Middle frontal gyrus (tissue), 1 donor: ENCODE data around the gene JAKMIP3.

ENCODE experiments used
- DNase-seq: peaks from one replicate; pipeline ENCODE4 v3.0.0-alpha.2; 2015; ENCODE audit warnings: low spot score; ENCODE audit errors: extremely low spot score

Gene JAKMIP3

GRCh38 chr10:132043861-132044695 is 21.7 kb upstream of the JAKMIP3 start:
- no peak for DNase-seq

- DNase-seq = no peak
Measured at GRCh38 chr10:132044803-132045202, 20.9 kb upstream of the JAKMIP3 start.

- DNase-seq = no peak
Measured at GRCh38 chr10:132045324-132045723, 20.4 kb upstream of the JAKMIP3 start.

DNA sequence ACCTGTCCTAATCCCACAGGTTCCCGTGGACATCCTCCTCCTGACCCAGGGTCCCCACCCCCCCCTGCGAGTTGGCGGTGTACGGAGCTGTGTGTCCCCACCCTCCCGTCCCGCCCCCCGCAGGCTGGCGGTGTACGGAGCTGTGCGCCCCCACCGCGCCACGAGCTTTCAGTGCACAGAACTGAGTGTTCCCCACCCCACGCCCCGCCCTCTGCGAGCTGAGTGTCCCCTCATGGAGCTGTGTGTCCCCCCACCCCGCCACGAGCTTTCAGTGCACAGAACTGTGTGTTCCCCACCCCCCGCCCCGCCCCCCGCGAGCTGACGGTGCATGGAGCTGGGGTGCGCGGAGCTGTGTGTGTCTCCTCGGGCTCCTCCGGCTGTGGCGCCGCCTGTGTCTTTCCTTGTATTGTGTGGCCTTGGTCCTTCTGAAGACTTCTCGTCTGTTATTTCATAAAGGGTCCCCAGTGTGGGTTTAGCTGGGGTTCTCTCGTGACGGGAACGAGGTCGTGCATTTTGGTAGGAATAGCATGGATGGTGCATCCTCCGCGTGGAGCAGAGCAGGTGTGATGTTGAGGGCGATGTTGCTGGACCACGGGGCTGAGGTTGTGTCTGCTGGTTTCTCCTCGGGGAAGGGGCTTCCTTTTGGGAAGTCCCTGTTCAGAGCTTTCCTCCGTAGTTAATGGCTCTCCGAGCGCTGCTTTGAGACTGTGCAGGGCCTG is 18.0 kb upstream of the JAKMIP3 start:
- DNase-seq = no peak

- DNase-seq = no peak
Measured at GRCh38 chr10:132048294-132048667, 17.5 kb upstream of the JAKMIP3 start.

DNA sequence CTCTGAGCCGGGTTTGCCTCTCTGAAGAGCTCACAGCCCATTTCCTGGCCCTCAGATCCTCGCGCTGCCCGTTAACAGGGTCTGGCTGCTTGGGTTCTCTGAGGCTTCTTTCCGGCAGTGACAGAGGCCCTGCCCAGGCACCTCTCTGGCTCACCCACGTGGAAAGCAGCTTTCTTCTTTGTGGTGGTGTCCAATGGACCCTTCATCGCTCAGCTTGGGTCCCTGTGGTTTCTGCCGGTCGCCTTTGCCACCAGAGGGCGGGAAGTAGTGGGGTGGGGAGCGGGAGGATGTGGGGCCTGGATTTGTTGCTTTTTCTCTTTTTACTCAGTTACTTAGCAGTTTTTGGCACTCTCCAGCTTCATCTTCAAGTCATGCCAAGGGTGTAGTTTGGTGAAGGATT is 15.6 kb upstream of the JAKMIP3 start:
- DNase-seq = no peak

DNA sequence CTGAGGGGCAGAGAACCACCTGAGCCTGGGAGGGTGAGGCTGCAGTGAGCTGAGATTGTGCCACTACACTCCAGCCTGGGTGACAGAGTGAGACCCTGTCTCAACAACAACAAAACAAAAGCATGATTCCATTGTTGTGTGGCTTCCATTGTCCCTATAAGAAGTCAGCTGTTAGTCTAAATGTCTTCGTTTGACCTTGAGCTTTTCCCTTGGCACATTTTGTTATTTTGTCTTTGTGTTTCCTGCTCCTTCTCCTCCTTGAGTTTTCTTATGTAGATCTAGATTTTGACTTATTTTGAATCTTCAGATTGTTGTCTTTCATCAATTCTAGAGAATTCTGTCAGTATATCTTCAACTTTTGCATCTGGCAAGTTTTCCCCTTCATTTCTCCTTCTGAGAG is 13.6 kb upstream of the JAKMIP3 start:
- DNase-seq = no peak

GRCh38 chr10:132054564-132054963 is 11.2 kb upstream of the JAKMIP3 start:
- DNase-seq = no peak

DNA sequence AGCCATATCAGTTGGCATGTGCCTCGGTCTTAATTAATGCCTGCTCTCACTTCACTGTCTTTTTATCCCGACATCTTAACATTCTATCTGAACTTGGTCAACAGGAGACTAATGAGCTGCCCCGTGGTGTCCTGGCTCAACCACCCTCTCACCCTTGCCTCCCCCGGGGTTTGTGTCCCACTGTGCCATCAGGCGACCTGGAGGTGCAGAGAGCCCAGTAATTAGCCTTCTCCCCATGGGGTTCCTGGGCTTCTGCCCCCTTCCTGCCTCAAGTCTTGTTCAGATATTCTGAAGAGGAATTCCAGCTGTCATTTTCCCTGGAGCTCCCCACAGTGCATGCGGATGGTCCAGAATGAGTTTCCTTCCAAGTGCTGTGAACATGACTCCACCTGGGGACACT is 10.1 kb upstream of the JAKMIP3 start:
- no peak for DNase-seq

DNA sequence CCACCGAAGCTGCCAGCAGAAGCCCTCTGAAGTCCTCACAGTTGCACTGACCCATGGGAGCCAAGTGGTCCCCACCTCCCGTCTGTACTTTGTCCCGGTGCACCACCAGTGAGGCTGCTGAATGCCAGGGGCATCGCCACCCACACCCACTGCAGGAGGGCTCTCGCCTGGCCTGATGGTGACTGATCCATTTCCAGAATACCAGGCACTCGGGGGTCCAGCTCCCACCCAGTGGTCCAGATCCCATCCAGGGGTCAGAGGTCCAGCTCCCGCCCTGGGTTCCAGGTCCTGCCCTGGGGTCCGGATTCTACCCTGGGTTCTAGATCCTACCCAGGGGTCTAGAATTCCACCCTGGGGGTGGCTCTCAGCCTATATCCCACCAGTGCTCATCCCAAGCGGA is 9.1 kb upstream of the JAKMIP3 start:
- no peak for DNase-seq

DNA sequence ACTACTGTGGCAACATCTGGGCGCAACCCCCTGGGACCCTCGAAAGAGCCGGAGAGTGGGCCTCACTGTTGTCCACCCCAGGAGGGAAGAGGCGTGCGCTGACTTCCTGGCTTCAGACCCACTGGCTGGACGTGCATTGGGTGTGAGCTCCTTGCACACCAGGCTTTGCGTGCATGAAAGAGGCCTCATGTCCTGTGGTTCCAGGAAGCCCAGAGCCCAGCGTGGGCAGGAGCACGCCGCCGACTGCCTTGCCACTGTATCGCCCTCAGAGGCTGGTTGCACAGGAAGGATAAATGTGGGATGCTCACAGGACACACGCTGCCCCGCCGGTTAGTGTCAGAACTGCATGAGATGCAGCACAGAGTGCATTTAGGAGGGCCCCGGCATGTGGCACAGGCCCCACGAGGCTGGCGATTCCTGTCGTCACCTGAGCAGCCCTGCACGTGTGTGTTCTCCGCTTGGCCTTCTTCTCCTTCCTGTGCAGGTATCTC is 8.5 kb upstream of the JAKMIP3 start:
- DNase-seq = no peak

DNA sequence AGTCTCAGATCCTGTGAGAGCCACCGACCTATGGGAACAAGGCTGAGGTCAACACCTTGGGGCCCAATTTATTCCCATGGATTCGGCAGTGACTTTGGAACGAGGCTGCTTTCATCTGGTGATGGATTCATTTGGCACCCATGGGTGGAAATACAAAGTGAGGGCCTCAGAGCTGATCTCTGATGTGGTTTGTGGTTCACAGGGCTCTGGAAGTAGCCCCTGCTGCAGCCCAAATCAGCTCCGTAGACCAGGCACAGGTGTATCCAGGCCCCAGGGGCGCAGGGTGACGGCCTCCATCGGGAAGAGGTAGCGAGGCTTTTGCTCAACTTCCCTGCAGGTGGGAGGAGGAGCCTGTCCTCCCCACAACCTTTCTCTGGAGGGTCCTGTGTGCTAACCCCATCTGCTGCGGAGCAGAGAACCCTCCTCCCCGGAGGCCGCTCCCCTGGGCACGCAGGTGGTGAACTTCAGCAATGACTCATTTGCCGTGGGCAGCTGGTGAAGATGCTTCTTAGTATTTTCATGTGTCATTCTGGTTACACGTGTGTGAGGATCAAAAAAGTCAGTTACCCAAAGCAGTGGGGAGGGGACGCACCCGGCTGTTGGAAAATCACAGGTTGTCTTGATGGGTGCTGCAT is 7.5 kb upstream of the JAKMIP3 start:
- DNase-seq = no peak

DNA sequence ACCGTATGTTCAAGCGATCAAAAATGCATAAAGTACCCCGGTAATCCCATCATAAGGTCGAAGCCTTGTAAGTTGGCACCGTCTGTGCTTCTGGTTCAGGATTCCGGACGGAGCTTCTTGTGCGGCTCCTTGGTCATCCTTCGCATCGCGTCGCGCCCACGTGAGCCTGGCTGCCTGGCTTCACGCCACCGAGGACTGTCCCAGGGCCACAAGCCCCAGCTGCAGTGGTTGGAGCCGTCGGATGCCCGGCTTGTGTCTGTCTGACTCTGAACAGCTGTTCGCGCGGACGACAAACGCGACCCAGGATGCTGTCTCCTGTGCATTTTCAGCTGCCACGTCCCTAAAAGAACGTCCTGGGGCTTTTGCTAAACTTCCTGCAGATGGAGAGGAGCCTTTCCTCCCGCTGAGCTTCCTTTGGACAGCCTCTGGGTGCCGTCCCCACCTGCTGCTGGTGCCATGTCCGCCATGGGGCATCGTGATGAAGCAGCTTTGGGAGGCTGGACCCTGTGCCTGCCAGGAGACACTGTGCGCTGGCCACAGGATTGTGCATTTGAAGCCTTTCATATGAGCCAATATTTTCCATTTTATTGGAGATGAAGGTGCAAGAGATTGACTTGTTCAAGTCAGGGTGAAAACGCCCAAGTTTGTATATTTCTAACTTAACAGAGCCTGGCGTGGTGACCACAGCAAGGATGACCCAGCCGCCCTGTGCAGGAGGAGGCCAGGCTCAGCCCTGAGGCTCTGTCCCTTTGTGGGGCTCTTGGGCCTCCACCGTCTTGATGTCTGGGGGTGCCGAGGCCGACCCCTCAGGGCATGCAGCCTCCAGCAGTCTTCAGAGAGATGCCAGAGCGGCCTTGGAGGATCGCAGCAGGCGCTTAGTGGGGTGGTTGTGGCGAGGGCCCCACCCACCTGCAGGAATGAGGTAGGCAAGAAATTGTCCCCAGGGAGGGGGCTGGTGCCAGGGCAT is 6.7 kb upstream of the JAKMIP3 start:
- no peak for DNase-seq

DNA sequence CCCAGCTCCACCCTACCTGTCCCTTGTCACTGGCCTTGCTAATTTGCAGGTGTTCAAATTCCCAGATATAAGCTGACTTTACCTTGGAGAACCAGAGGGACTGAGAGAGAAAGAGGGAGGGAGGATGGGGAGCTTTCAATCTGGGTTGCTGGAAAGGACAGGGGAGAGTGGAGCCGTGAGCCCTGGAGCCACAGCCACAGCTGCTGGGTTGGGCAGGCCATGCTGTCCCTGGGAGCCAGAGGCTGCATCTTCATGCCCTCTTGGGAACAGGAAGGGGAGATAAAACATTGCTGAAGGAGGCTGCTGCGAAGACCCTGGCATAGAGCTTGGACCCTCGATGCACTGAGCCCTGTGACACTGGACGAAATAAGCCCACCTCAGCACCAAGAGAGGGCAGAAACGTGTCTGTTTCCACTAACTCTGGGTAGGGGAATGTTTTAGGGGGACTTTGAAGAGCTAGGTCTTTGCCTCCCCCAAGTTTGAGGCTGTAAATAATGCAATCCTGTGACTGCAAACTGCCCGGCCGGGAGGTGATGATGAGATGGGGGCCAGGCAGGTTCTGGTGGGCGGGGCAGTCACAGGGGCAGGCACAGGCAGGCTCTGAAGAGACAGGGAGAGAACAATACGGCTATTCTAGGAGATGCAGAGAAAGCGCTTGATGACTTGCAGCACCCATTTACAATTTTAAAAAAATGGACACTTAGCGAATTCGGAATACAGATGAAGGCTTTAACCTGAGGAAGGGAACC is 5.8 kb upstream of the JAKMIP3 start:
- no peak for DNase-seq

DNA sequence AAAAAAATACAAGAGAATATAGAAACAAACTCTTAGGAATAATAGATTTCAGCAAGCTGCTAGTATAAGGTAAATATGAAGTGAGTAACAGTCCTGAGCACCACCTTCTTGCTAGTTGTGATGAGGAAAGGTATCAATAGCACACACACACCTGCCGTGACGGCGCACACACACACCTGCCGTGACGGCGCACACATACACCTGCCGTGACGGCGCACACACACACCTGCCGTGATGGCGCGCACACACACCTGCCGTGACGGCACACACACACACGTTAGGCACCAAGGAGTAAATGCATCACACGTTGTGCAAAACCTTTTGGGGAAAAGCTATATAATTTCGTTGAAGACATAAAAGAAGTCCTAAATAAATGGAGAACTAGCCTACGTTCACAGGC is 4.7 kb upstream of the JAKMIP3 start:
- DNase-seq = no peak

- no peak for DNase-seq
Measured at GRCh38 chr10:132061465-132061864, 4.3 kb upstream of the JAKMIP3 start.

GRCh38 chr10:132062116-132062515 is 3.6 kb upstream of the JAKMIP3 start:
- DNase-seq = no peak

GRCh38 chr10:132062641-132063390 is 2.9 kb upstream of the JAKMIP3 start:
- DNase-seq = no peak

DNA sequence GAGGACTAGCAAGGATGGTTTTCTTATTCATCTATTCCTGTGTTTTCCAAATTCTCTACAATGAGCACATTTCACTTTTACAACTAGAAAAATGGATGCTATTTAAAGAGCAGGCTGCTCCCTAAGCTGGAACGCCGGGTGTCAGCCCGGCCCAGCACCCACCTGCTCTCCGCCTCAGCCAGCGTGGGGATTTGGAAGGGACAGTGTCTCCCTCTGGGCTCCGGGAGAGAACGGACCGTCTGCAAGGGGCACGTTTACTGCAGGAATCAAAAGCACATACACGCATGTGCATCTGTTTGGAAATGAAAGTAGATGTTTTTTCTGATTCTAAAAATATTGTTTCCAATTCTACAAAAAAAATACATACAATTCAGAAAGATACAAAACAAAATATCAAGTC is 2.3 kb upstream of the JAKMIP3 start:
- peak; percentile 34 for DNase-seq
